GM12878 (cell line): ENCODE measurements around the gene NEB. TPM values are rescaled to one million over a fixed set of nuclear protein-coding genes. Genes with fewer than 3 reads are reported as not detected.

Experiments used
- ATAC-seq: fragments of 200-7000 bp; cut with Tn5 transposase; 3 replicates; pipeline ENCODE4 v1.9.1; 2020; ENCODE audit warnings: mild to moderate bottlenecking, moderate library complexity
- BruUV-seq: library from RNA; stranded (reverse); fragments of 400-500 nt; replicated peaks from 2 replicates; lab custom pipeline; 2021; lab: Mats Ljungman, UMichigan
- CTCF ChIA-PET: fragments of 300-600 bp; sonication (Branson Sonifier 250); formaldehyde crosslinking; extraction: SDS; loops from one replicate; lab custom pipeline; 2021; ENCODE audit warnings: inconsistent platforms; lab: Yijun Ruan, JAX
- POLR2A ChIA-PET: fragments of 350-600 bp; formaldehyde crosslinking; extraction: SDS; loops from one replicate; lab custom pipeline; 2021; ENCODE audit warnings: inconsistent platforms; lab: Charles Lee
- RAD21 ChIA-PET: fragments of 300-600 bp; sonication (Branson Sonifier 250); formaldehyde crosslinking; loops from one replicate; lab custom pipeline; 2023; ENCODE audit warnings: antibody characterized with exemption; ENCODE audit not compliant: unreplicated experiment; lab: Charles Lee
- SMC1A ChIA-PET: fragments of 300-600 bp; sonication (Branson Sonifier 250); formaldehyde crosslinking; loops from one replicate; lab custom pipeline; 2023; ENCODE audit not compliant: unreplicated experiment, uncharacterized antibody; lab: Charles Lee
- DNase-seq: peaks from one replicate; pipeline ENCODE4 v3.0.0-alpha.2; 2011; ENCODE audit warnings: low read depth, low spot score
- FAIRE-seq: peaks from 3 replicates; lab custom pipeline; 2011; peaks lifted over from hg19 to GRCh38; lab: Jason Lieb, UNC
- H2AFZ ChIP-seq: 2 replicates; pipeline ENCODE4 v1.6.0; 2011; ENCODE audit warnings: low read depth, low read length, control low read depth; ENCODE audit not compliant: control insufficient read depth
- H3K27ac ChIP-seq: 2 replicates; pipeline ENCODE4 v1.5.1; 2011; ENCODE audit warnings: control low read depth; ENCODE audit not compliant: control insufficient read depth, insufficient read depth
- H3K27me3 ChIP-seq, 2 experiments: replicated peaks in 1 of 2; 2 replicates each; pipeline versions ENCODE4 v1.6.0 to v1.6.1; 2011; ENCODE audit warnings: low read length in 1 of 2; ENCODE audit not compliant: control insufficient read depth in 2 of 2, insufficient read depth in 2 of 2
- H3K36me3 ChIP-seq, 2 experiments: 2 replicates each; pipeline ENCODE4 v1.5.1; 2011; ENCODE audit warnings: low read length in 1 of 2; ENCODE audit not compliant: control insufficient read depth in 2 of 2, insufficient read depth in 2 of 2
- H3K4me1 ChIP-seq: 2 replicates; pipeline ENCODE4 v1.6.1; 2011; ENCODE audit warnings: mild to moderate bottlenecking, low read length, moderate library complexity, mixed read lengths; ENCODE audit not compliant: control insufficient read depth, insufficient read depth
- H3K4me2 ChIP-seq: 2 replicates; pipeline ENCODE4 v1.6.0; 2011; ENCODE audit warnings: control low read depth; ENCODE audit not compliant: control insufficient read depth, insufficient read depth
- H3K4me3 ChIP-seq: fragments of 200-600 bp; sonication (generic); 2 replicates; pipeline ENCODE4 v1.5.1; 2016
- H3K79me2 ChIP-seq: 2 replicates; pipeline ENCODE4 v1.6.0; 2011; ENCODE audit warnings: low read length; ENCODE audit not compliant: control insufficient read depth, insufficient read depth
- H3K9ac ChIP-seq: 2 replicates; pipeline ENCODE4 v1.8.0; 2011; ENCODE audit warnings: low read length, control low read depth, mixed read lengths; ENCODE audit not compliant: control insufficient read depth, insufficient read depth
- H3K9me3 ChIP-seq: replicated peaks from 3 replicates; pipeline ENCODE4 v1.5.1; 2011; ENCODE audit warnings: mild to moderate bottlenecking, low read length; ENCODE audit not compliant: control insufficient read depth, insufficient read depth
- H4K20me1 ChIP-seq: 2 replicates; pipeline ENCODE4 v1.6.0; 2011; ENCODE audit not compliant: control insufficient read depth, insufficient read depth
- MTA3 ChIP-seq: IDR thresholded peaks from 2 replicates; pipeline ENCODE4 v1.6.1; 2012; ENCODE audit warnings: low read length, inconsistent platforms, borderline replicate concordance
- NFYA ChIP-seq: IDR thresholded peaks from 2 replicates; pipeline ENCODE4 v1.6.1; 2011; ENCODE audit warnings: low read depth, mild to moderate bottlenecking, low read length, improper control_type of control experiment, borderline replicate concordance
- PML ChIP-seq: IDR thresholded peaks from 2 replicates; pipeline ENCODE4 v1.6.1; 2012; ENCODE audit warnings: low read length, inconsistent platforms
- RFX5 ChIP-seq: IDR thresholded peaks from 2 replicates; pipeline ENCODE4 v1.6.1; 2011; ENCODE audit warnings: low read depth, low read length, improper control_type of control experiment
- SRF ChIP-seq, 2 experiments: IDR thresholded peaks; 2 replicates each; pipeline ENCODE4 v1.6.1; 2011; ENCODE audit warnings: low read depth in 2 of 2, low read length in 2 of 2, mild to moderate bottlenecking in 1 of 2, moderate library complexity in 1 of 2
- ZNF207 ChIP-seq: fragments of 450-650 bp; IDR thresholded peaks from 2 replicates; pipeline ENCODE4 v1.6.1; 2014; ENCODE audit warnings: antibody characterized with exemption, mild to moderate bottlenecking, borderline replicate concordance
- ZNF384 ChIP-seq: IDR thresholded peaks from 2 replicates; pipeline ENCODE4 v1.6.1; 2012; ENCODE audit warnings: low read depth, mild to moderate bottlenecking, low read length, improper control_type of control experiment, borderline replicate concordance
- WGBS: methylation state at CpG from one replicate; pipeline ENCODE4 v1.1.6; 2016; ENCODE audit warnings: low lambda C conversion rate; ENCODE audit not compliant: insufficient replicate concordance, insufficient coverage; ENCODE audit errors: missing lambda C conversion rate; 5-methylcytosine and 5-hydroxymethylcytosine counted together
- in situ Hi-C: fragments of 300-500 bp; cut with MboI; formaldehyde crosslinking; loops from 9 replicates; pipeline ENCODE4 v1.14.3; 2018; ENCODE audit warnings: mixed read lengths
- intact Hi-C: fragments of 100-400 bp; cut with micrococcal nuclease; formaldehyde crosslinking; loops from one replicate; pipeline ENCODE4 v1.14.2; 2022; ENCODE audit not compliant: unreplicated experiment
- polyA plus RNA-seq, 11 experiments: library from polyadenylated mRNA; depleted of rRNA in 4 of 11; unstranded in 6 of 11; stranded (reverse) in 5 of 11; fragments of >200 nt; fragmentation: Nextera tagmentation in 4 of 11; fragmentation: Illumina TruSeq in 1 of 11; extraction: Ambion mirVana in 4 of 11; extraction: Trizol in 1 of 11; gene quantifications; 1 replicate in 1 of 11; 2 replicates in 10 of 11; pipeline versions ENCODE4 v1.2.1 to v1.2.3, GENCODE V29; 2011 to 2016; ENCODE audit warnings: inconsistent platforms in 2 of 11, missing spikeins in 2 of 11, low read depth in 1 of 11
- total RNA-seq, 4 experiments: library from RNA; depleted of rRNA in 3 of 4; stranded (reverse); fragments of >200 nt in 3 of 4; fragmentation: Illumina TruSeq in 1 of 4; extraction: Trizol in 1 of 4; gene quantifications; 2 replicates each; pipeline versions ENCODE4 v1.2.1 to v1.2.3, GENCODE V29; 2013 to 2021

The NEB gene
- total and polyA plus RNA-seq, 10 of the 15 experiments (the other 5 are each of a cell fraction or from before 2014, with no cell fraction given) = 0.04 to 0.77 (median 0.12) TPM

GRCh38 chr2:151672277-151672676, 62.0 kb downstream of the NEB start:
- RAD21 ChIA-PET = no interaction called here
- CTCF ChIA-PET = no interaction called here
- no peak overlapping the region for H3K9ac ChIP-seq
- no peaks in the 10 kb centered on the region for H3K27me3 ChIP-seq
- SMC1A ChIA-PET = no interaction called here
- H4K20me1 ChIP-seq = no peaks in the 10 kb centered on the region
- intact Hi-C loops (no loop called here), in situ Hi-C loops (no loop called here)
- H3K27ac ChIP-seq = no peak overlapping the region
- no peak for ATAC-seq
- POLR2A ChIA-PET = no interaction called here
- 66% methylated on average over 5 of the region's 5 CpGs for WGBS
- H3K4me1 ChIP-seq = no peaks in the 10 kb centered on the region; the same call in 1 of the 2 replicates
- H3K36me3 ChIP-seq = no peaks in the 10 kb centered on the region
- no peaks in the 10 kb centered on the region for H3K9me3 ChIP-seq
- H3K4me3 ChIP-seq = no peak overlapping the region
- FAIRE-seq = no peak
- no peak for TF ChIP-seq MTA3
- no peak overlapping the region for H3K4me2 ChIP-seq
- H3K79me2 ChIP-seq = no peaks in the 10 kb centered on the region
- BruUV-seq = no TSS peak
- H2AFZ ChIP-seq = no peak overlapping the region
- DNase-seq = no peak

DNA sequence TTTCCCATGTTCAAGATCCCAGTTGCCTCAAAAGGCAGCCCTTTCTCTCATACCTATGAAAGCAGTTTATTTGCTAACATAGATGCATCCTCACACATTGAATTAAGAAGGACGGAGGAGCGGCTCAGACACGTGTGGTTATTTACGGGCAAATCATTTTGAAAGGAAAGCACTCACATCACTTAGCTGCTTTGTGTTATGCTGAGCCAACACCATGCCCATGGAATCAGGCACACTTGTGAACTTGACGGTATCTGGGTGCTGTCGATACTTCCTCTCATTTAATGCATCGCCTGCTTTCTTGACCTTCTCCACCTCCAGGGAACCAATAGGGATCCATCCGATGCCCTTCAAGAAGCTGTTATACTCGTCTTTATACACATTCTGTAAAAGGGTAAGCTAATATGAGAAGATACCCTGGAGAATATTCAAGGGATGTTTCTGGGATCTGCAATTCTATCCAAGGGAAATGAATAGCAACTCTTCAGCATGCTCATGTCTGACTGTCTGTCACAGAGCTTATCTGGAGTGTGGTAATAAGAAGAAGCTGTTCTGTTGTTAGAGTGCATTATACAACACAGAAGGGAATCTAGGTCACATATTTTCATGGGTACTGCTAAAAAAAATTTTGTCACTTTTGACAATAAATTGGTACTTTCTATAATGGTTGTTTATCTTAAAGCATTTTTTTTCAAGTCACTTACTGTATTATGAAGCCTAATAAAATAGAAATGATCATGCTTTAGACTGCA, 63.3 kb downstream of the NEB start:
- Histone ChIP-seq H3K27ac (no peak overlapping the region), H3K27me3 (no peaks in the 10 kb centered on the region), H3K4me2 (no peak overlapping the region), H3K79me2 (no peaks in the 10 kb centered on the region), H3K4me3 (no peak overlapping the region), H3K9me3 (no peaks in the 10 kb centered on the region), H4K20me1 (no peaks in the 10 kb centered on the region), H2AFZ (no peak overlapping the region), H3K9ac (no peak overlapping the region), H3K36me3 (no peaks in the 10 kb centered on the region), H3K4me1 (no peaks in the 10 kb centered on the region; the same call in 1 of the 2 replicates)
- in situ Hi-C loops (no loop called here), intact Hi-C loops (no loop called here)
- FAIRE-seq (no peak), ATAC-seq (no peak), DNase-seq (no peak)
- TF ChIP-seq ZNF207 (no peak), NFYA (no peak), SRF (IDR thresholded peaks at IDR 0.05; ENCODE audit: low read depth in 2 of 2, low read length in 2 of 2) (no peak), RFX5 (no peak), ZNF384 (no peak), PML (no peak)
- SMC1A ChIA-PET = interaction anchor here (0.6 to 1.4 kb wide), 2 partner anchors 15 to 36 kb away, joined by 3 read pairs; no protein-coding TSS in a partner anchor
- CTCF ChIA-PET = interaction anchor here (0.6 kb wide), 1 partner anchor 185 kb away, joined by 3 read pairs; no protein-coding TSS in a partner anchor
- POLR2A ChIA-PET = no interaction called here
- BruUV-seq = no TSS peak
- RAD21 ChIA-PET = no interaction called here
- 14% methylated on average over 9 of the region's 9 CpGs for WGBS
